HFFc6 (cell line): ENCODE results near the gene SAE1. TPM values are rescaled to one million over a fixed set of nuclear protein-coding genes. Genes with fewer than 3 reads are reported as not detected.

Source experiments
- DNase-seq: peaks from one replicate; pipeline ENCODE4 v3.0.0-alpha.2; 2018
- H3K27ac Mint-ChIP-seq: 2 replicates; pipeline ENCODE4 v1.8.0; 2020; ENCODE audit warnings: mild to moderate bottlenecking, mixed read lengths
- H3K27me3 Mint-ChIP-seq: 2 replicates; pipeline ENCODE4 v1.8.0; 2021; ENCODE audit warnings: mild to moderate bottlenecking, moderate library complexity, mixed read lengths; ENCODE audit not compliant: insufficient read depth
- H3K36me3 Mint-ChIP-seq: 2 replicates; pipeline ENCODE4 v1.8.0; 2021; ENCODE audit warnings: low read depth, mixed read lengths
- H3K4me1 Mint-ChIP-seq: 2 replicates; pipeline ENCODE4 v1.8.0; 2020; ENCODE audit warnings: low read depth, mixed read lengths
- H3K4me3 Mint-ChIP-seq: 2 replicates; pipeline ENCODE4 v1.8.0; 2020; ENCODE audit warnings: mild to moderate bottlenecking, moderate library complexity, mixed read lengths
- H3K9me3 Mint-ChIP-seq: 2 replicates; pipeline ENCODE4 v1.8.0; 2020; ENCODE audit warnings: mild to moderate bottlenecking, mixed read lengths
- CTCF ChIP-seq: fragments of 200-600 bp; sonication (generic); IDR thresholded peaks from 2 replicates; pipeline ENCODE4 v1.5.0; 2021; ENCODE audit warnings: antibody characterized with exemption, mild to moderate bottlenecking
- total RNA-seq, 6 experiments: library from RNA; stranded (reverse); fragmentation: NEBNext Ultra II Directional; extraction: Animal tissue kit (Norgen Biotek cat#: 25700); gene quantifications; 2 replicates in 1 of 6; 3 replicates in 5 of 6; pipeline ENCODE4 v1.2.3, GENCODE V29; 2021

Gene SAE1
- total RNA-seq, 6 experiments from 2014 or later = 158 to 181 (median 175) TPM

- Mint-ChIP-seq H3K4me3 (peak overlapping the region; percentile 46), H3K36me3 (peaks cover 32% of the 10 kb centered on the region), H3K4me1 (peaks cover 62% of the 10 kb centered on the region), H3K27ac (peak overlapping the region; percentile 100), H3K9me3 (no peaks in the 10 kb centered on the region), H3K27me3 (no peaks in the 10 kb centered on the region)
- no peak for DNase-seq
- TF ChIP-seq CTCF = no peak
Observed at GRCh38 chr19:47107202-47107952, 23.3 kb upstream of the SAE1 start.

DNA sequence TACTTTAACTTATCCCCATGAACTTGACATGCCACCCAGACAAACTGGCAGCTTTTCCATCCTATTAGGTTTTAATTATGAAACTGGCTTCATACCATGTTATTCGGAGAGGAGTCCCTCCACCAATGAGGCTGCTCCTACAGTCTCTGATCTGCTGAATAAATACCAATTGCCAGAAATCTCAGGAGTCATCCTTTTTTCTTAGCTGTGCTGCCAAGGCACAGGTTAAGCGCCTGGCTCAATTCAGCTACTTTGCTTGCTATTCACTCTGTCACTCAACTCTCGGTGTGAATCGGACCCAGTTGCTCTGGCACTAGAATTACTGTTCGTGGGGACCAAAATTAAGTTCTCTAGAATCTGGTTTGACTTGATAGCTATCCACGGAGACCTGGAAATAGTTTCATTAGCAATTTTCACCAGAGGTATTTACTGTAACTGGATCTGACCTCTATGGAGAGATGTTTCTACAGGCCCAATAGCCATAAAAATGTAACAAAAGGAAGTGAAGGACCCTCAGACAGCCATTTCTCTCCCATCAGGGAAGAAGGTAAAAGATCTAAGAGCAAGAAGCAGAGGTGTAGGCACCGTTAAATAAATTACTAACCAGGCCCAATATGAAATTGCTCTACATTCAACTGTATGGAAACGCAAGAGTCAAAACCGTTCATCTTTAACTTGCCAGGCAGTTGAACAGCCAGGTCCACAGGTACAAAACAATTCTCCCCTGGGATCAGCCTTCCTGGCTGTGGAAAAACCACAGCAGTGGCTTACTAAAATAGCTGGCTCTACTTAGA, 22.5 kb upstream of the SAE1 start:
- H3K27me3 Mint-ChIP-seq = peaks cover under 1% of the 10 kb centered on the region; the same call in 1 of the 2 replicates

DNA sequence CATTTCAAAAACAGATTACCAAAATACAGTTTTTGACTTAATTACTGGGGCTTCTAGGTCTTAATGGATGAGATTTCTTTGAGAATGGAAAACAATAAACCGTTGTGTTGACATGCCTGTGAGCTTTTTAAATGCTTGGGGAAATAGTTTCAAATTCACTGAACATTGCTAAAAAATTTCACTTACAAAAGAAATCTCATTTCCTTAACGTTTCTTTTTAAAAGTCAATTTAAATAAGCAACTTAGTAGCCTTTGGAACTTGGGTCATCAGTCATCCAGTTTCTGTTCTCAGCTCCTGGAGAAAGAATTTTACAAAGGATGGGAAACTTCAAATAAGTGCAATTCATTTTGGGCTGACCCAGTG, 21.5 kb upstream of the SAE1 start:
- TF ChIP-seq CTCF = no peak
- H3K9me3 Mint-ChIP-seq = no peaks in the 10 kb centered on the region
- DNase-seq = no peak
- H3K36me3 Mint-ChIP-seq = peaks cover 29% of the 10 kb centered on the region
- H3K27ac Mint-ChIP-seq = peak overlapping the region; percentile 100
- peak overlapping the region; percentile 98 for H3K4me3 Mint-ChIP-seq
- H3K4me1 Mint-ChIP-seq = peaks cover 63% of the 10 kb centered on the region
- H3K27me3 Mint-ChIP-seq = peaks cover 3% of the 10 kb centered on the region

More for the DNA sequence above, 22.5 kb upstream of the SAE1 start:
- Mint-ChIP-seq H3K4me1 (peaks cover 55% of the 10 kb centered on the region), H3K4me3 (peak overlapping the region; percentile 98), H3K9me3 (no peaks in the 10 kb centered on the region), H3K27ac (peak overlapping the region; percentile 100), H3K36me3 (peaks cover 29% of the 10 kb centered on the region)
- DNase-seq = no peak
- no peak for TF ChIP-seq CTCF

- DNase-seq = peak; percentile 44
- Mint-ChIP-seq H3K4me1 (peaks cover 65% of the 10 kb centered on the region), H3K4me3 (peak overlapping the region; percentile 98), H3K27ac (peak overlapping the region; percentile 100), H3K9me3 (no peaks in the 10 kb centered on the region), H3K27me3 (peaks cover 3% of the 10 kb centered on the region), H3K36me3 (peaks cover 29% of the 10 kb centered on the region)
- TF ChIP-seq CTCF = no peak
Observed at GRCh38 chr19:47109541-47110375, 20.9 kb upstream of the SAE1 start.

- H3K27me3 Mint-ChIP-seq = peaks cover 3% of the 10 kb centered on the region
- peak overlapping the region; percentile 100 for H3K27ac Mint-ChIP-seq
- no peaks in the 10 kb centered on the region for H3K9me3 Mint-ChIP-seq
- TF ChIP-seq CTCF = no peak
- peaks cover 27% of the 10 kb centered on the region for H3K36me3 Mint-ChIP-seq
- peaks cover 63% of the 10 kb centered on the region for H3K4me1 Mint-ChIP-seq
- peak overlapping the region; percentile 98 for H3K4me3 Mint-ChIP-seq
- DNase-seq = no peak
Observed at GRCh38 chr19:47110521-47111005, 20.1 kb upstream of the SAE1 start.
